ENCODE measurements around the gene REV3L.

GRCh38 chr6:111258615-111259088, 224.4 kb downstream of the REV3L start:
- no peak for TF ChIP-seq TFAM (CRISPR knock-in tag; conservative IDR thresholded peaks at IDR 0.05)
- TF ChIP-seq BRF2 (IDR thresholded peaks at IDR 0.05; ENCODE audit: borderline replicate concordance, insufficient read depth, insufficient read length): no peak
- no peak for TF ChIP-seq TEAD1 (CRISPR knock-in tag; IDR thresholded peaks at IDR 0.05)
- TF ChIP-seq CHD7 (IDR thresholded peaks at IDR 0.05; ENCODE audit: low read depth, low read length): no peak
- no peak for TF ChIP-seq ZNF586 (CRISPR knock-in tag; conservative IDR thresholded peaks at IDR 0.05)
- no peak for TF ChIP-seq CTBP1 (IDR thresholded peaks at IDR 0.05; ENCODE audit: borderline replicate concordance)
- no peak for TF ChIP-seq RBM15 (IDR thresholded peaks at IDR 0.05; ENCODE audit: insufficient read depth, low read length)
- no peak for TF ChIP-seq SMARCC2 (IDR thresholded peaks at IDR 0.05; ENCODE audit: low read depth)
